ENCODE measurements around the gene KIAA0040.

KIAA0040 gene

DNA sequence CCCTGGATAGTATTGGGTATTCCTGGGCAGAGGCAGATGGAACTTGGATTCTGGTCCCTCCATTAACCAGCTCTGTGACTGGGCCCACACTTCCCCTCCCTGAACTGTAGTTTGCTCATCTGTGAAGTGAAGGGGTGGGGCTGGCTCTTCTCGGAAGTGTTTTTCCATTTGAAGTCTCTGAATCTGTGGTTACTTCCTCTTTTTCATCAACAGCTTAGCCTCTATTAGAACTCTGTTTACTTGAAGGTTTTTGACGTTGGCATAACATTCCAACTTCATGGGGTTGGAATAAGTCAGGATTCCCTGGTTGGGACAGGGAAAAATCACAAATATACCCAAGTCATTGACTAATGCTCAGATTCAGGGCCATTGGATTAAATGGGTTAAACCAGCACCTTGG, 3.6 kb downstream of the KIAA0040 start:
- Histone ChIP-seq H3K27me3 (ENCODE audit: insufficient read depth, poor library complexity, severe bottlenecking) (no peaks in the 10 kb centered on the region), H3K9me3 (ENCODE audit: severe bottlenecking) (no peaks in the 10 kb centered on the region), H3K27ac (ENCODE audit: poor library complexity, severe bottlenecking) (no peak overlapping the region), H3K4me3 (ENCODE audit: severe bottlenecking) (no peak overlapping the region), H3K36me3 (ENCODE audit: low read depth) (peaks cover 40% of the 10 kb centered on the region), H3K4me1 (ENCODE audit: insufficient read depth, poor library complexity, severe bottlenecking) (peaks cover 23% of the 10 kb centered on the region)
- ATAC-seq (ENCODE audit: low read depth) (no peak), DNase-seq (ENCODE audit: low spot score) (no peak)
- TF ChIP-seq, protein P1, sequence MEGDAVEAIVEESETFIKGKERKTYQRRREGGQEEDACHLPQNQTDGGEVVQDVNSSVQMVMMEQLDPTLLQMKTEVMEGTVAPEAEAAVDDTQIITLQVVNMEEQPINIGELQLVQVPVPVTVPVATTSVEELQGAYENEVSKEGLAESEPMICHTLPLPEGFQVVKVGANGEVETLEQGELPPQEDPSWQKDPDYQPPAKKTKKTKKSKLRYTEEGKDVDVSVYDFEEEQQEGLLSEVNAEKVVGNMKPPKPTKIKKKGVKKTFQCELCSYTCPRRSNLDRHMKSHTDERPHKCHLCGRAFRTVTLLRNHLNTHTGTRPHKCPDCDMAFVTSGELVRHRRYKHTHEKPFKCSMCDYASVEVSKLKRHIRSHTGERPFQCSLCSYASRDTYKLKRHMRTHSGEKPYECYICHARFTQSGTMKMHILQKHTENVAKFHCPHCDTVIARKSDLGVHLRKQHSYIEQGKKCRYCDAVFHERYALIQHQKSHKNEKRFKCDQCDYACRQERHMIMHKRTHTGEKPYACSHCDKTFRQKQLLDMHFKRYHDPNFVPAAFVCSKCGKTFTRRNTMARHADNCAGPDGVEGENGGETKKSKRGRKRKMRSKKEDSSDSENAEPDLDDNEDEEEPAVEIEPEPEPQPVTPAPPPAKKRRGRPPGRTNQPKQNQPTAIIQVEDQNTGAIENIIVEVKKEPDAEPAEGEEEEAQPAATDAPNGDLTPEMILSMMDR (IDR thresholded peaks at IDR 0.05; ENCODE audit: poor library complexity, severe bottlenecking), result no peak

DNA sequence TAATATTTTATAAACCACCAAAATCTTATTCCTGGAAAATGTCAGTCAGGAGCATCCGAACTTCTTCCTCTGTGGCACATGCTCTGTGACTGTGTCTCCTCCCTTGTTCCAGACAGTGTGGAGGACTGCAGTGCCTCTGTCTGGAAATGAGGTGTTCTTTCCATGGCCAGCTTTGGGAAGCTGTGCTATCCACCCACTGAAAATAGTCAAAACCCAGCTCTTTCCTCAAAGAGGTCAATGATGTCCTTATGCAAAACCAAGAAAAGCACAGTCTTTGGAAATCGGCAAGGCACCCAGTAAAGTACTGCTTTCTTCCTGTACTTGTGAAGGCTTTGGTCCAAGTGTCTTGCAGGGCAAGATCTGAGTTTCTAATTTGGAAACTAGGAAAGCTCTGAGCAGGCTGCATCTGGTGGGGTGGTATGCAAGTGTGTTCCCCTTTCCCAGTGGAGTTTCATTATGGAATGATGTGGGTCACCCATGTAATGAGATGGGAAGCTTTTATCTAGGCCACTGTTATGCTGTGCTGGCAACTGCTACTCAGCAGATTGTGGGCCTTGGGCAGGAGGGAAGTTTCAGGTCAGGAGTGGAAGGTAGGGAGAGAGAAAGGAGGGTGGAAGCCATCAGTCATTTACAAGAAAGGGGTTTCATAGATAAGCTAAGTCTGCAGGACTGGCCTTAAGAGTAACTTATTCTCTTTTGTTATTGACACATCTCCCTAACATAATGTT, 6.0 kb downstream of the KIAA0040 start:
- DNase-seq (ENCODE audit: low spot score), result no peak
- no peak for ATAC-seq (ENCODE audit: low read depth)
- peaks cover 14% of the 10 kb centered on the region for H3K4me1 ChIP-seq (ENCODE audit: insufficient read depth, poor library complexity, severe bottlenecking)
- no peak overlapping the region for H3K4me3 ChIP-seq (ENCODE audit: severe bottlenecking)
- H3K36me3 ChIP-seq (ENCODE audit: low read depth), result peaks cover 49% of the 10 kb centered on the region
- TF ChIP-seq, protein P1 (IDR thresholded peaks at IDR 0.05; ENCODE audit: poor library complexity, severe bottlenecking), result no peak
- H3K9me3 ChIP-seq (ENCODE audit: severe bottlenecking), result no peaks in the 10 kb centered on the region
- H3K27ac ChIP-seq (ENCODE audit: poor library complexity, severe bottlenecking), result no peak overlapping the region
- H3K27me3 ChIP-seq (ENCODE audit: insufficient read depth, poor library complexity, severe bottlenecking), result no peaks in the 10 kb centered on the region

DNA sequence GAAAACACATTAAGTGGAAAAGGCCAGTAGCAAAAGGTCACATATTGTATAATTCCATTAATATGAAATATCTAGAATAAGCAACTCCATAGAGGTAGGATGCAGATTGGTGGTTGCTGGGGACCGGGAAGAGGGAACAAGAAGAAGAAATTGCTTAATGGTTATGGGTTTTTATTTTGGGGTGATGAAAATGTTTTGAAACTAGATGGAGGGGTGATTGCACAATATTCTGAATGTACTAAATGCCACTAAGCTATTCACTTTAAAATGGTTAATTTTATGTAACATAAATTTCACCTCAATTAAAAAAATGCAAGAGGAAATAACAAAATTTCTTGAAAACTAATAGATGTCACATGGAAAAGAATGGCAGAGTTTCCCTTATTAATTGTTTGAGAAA, 6.7 kb downstream of the KIAA0040 start:
- no peak for ATAC-seq (ENCODE audit: low read depth)
- TF ChIP-seq, protein P1 (IDR thresholded peaks at IDR 0.05; ENCODE audit: poor library complexity, severe bottlenecking), result no peak
- no peaks in the 10 kb centered on the region for H3K27me3 ChIP-seq (ENCODE audit: insufficient read depth, poor library complexity, severe bottlenecking)
- no peak for DNase-seq (ENCODE audit: low spot score)
- H3K36me3 ChIP-seq (ENCODE audit: low read depth), result peaks cover 54% of the 10 kb centered on the region
- H3K4me1 ChIP-seq (ENCODE audit: insufficient read depth, poor library complexity, severe bottlenecking), result peaks cover 12% of the 10 kb centered on the region
- no peaks in the 10 kb centered on the region for H3K9me3 ChIP-seq (ENCODE audit: severe bottlenecking)
- H3K4me3 ChIP-seq (ENCODE audit: severe bottlenecking), result no peak overlapping the region
- H3K27ac ChIP-seq (ENCODE audit: poor library complexity, severe bottlenecking), result no peak overlapping the region

DNA sequence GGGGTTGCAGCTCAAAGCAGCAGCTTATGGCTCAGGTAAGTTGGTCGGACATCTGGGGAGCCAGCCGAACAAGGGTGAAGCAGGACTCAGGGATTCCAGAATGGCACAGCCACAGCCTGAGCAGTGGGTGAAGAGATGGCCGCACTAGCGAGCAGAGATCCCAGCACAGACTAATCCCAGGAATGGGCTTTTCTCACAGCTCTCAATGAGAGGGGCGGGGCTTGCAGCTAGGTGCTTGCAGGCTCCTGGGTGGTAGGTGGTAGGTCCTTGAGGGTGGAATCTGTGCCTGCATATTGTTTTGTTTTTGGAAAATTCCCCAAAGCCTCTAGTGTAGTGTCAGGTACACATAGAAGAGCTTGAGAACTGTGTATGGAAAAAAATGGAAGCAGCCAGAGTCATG, 9.0 kb downstream of the KIAA0040 start:
- Histone ChIP-seq H3K4me1 (ENCODE audit: insufficient read depth, poor library complexity, severe bottlenecking) (peaks cover 14% of the 10 kb centered on the region), H3K27ac (ENCODE audit: poor library complexity, severe bottlenecking) (no peak overlapping the region), H3K9me3 (ENCODE audit: severe bottlenecking) (no peaks in the 10 kb centered on the region), H3K4me3 (ENCODE audit: severe bottlenecking) (no peak overlapping the region), H3K27me3 (ENCODE audit: insufficient read depth, poor library complexity, severe bottlenecking) (no peaks in the 10 kb centered on the region), H3K36me3 (ENCODE audit: low read depth) (peaks cover 40% of the 10 kb centered on the region)
- ATAC-seq (ENCODE audit: low read depth), result no peak
- TF ChIP-seq, protein P1 (IDR thresholded peaks at IDR 0.05; ENCODE audit: poor library complexity, severe bottlenecking), result no peak
- DNase-seq (ENCODE audit: low spot score), result no peak

DNA sequence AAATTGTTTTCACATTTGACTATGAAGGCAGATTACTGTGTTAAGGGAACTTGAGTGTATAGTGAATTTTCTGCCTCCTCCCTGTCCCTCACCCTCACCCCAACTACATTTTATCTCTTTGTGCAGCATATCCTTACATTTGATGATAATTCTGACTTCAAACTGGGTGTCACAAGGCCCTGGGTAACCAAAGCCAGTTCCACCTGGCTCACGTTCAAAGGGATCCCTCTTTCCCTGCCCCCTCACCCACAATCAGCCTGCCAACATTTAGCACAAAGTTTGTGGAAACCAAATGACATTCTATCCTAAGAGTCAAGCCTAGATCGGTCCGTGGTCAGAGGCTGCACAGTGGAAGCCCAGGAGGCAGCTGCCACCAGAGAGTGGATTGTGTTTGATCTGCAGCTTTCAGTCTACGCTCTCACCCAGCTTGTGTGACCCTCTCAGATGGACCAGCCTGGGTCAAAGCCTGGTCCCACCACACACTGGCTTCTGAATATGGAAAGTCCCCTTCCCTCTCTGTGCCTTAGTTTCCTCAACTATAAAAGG, 10.3 kb downstream of the KIAA0040 start:
- peaks cover 22% of the 10 kb centered on the region for H3K4me1 ChIP-seq (ENCODE audit: insufficient read depth, poor library complexity, severe bottlenecking)
- peaks cover 44% of the 10 kb centered on the region for H3K36me3 ChIP-seq (ENCODE audit: low read depth)
- ATAC-seq (ENCODE audit: low read depth) (no peak), DNase-seq (ENCODE audit: low spot score) (no peak)
- H3K9me3 ChIP-seq (ENCODE audit: severe bottlenecking), result no peaks in the 10 kb centered on the region
- no peak overlapping the region for H3K4me3 ChIP-seq (ENCODE audit: severe bottlenecking)
- H3K27ac ChIP-seq (ENCODE audit: poor library complexity, severe bottlenecking), result no peak overlapping the region
- H3K27me3 ChIP-seq (ENCODE audit: insufficient read depth, poor library complexity, severe bottlenecking), result no peaks in the 10 kb centered on the region
- TF ChIP-seq, protein P1 (IDR thresholded peaks at IDR 0.05; ENCODE audit: poor library complexity, severe bottlenecking), result no peak
